Measurements from ENCODE around the gene RIMS4. TPM values are rescaled to one million over a fixed set of nuclear protein-coding genes. Genes with fewer than 3 reads are reported as not detected.

Gene RIMS4
- polyA plus RNA-seq, 2 donors: 0.04 to 0.05 TPM

DNA sequence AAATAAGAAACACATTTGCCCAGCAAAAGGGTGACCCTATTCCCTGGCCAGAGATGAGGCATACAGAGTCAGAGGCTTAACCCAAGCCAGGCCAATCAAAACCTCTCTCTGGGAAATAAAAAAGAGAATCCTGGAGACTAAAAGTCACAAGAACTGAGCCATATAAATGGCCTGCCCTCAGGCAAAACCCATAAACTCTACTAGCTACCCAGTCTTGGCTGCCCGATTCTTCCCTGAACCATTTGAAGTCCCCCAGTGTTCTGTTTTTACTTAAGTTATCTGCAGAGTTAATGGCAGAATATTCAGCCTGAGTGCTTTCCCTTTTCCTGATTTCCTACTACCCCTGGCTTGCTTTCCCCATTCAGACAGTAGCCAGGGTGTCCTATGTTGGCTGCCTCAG lies 50.8 kb downstream of the RIMS4 start:
- no peaks in the 10 kb centered on the region for H3K27me3 ChIP-seq (ENCODE audit: control insufficient read depth in 1 of 2, insufficient read depth in 2 of 2, low read length in 2 of 2)
- WGBS, 2 donors: 94 to 100% methylated on average over 1 of the region's 1 CpG
- no peaks in the 10 kb centered on the region for H3K4me1 ChIP-seq (ENCODE audit: control insufficient read depth in 2 of 2, insufficient read depth in 2 of 2, low read length in 1 of 2)
- no peaks in the 10 kb centered on the region for H3K9me3 ChIP-seq (ENCODE audit: control insufficient read depth in 2 of 2, insufficient read depth in 1 of 2, low read depth in 1 of 2, low read length in 1 of 2)
- H3K4me3 ChIP-seq (ENCODE audit: low read depth in 1 of 2, low read length in 2 of 2): no peak overlapping the region
- no peaks in the 10 kb centered on the region for H3K36me3 ChIP-seq (ENCODE audit: control insufficient read depth in 2 of 2, insufficient read depth in 2 of 2, low read length in 1 of 2)
- H3K27ac ChIP-seq (ENCODE audit: low read depth in 2 of 2, low read length in 1 of 2): no peak overlapping the region

DNA sequence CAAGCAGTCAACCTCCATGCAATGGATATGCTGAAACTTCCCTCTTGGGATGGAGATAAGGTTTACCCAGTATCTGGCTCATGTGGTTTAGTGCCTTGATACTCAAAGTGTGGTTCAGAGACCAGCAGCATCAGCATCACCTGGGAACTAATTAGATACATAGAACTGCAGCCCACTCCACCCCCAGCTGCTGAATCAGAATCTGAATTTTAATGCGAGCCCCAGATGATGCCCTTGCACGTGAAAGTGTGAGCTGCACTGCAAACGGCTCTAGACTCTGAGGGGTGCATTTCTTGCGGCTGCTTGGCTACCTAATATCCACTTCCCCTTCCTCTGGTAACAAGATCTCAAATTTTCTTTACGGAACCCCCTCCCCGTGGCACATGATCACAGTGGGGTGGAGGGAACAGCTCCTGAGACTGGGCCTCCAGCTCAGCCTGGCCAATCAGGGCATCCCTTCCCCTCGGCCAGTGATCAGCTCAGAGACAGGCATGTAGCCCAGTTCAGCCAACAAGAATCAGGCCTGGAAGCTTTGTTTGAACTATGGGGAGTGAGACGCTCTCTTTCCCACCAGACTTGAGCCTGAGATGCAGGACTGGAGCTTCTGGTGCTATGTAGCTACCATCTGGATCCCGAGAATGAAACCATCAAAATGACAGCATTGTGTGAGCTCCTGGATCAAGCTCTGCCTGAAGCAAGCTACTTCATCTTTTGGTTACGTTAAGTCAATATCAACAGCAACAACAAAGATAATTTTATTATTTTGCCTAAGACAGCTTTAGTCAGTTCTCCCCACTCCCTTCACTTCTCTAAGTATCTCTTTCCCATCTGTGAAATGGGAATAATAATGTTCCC lies 51.9 kb downstream of the RIMS4 start:
- no peaks in the 10 kb centered on the region for H3K27me3 ChIP-seq (ENCODE audit: control insufficient read depth in 1 of 2, insufficient read depth in 2 of 2, low read length in 2 of 2)
- H3K36me3 ChIP-seq (ENCODE audit: control insufficient read depth in 2 of 2, insufficient read depth in 2 of 2, low read length in 1 of 2): no peaks in the 10 kb centered on the region
- no peak overlapping the region for H3K4me3 ChIP-seq (ENCODE audit: low read depth in 1 of 2, low read length in 2 of 2)
- no peaks in the 10 kb centered on the region for H3K9me3 ChIP-seq (ENCODE audit: control insufficient read depth in 2 of 2, insufficient read depth in 1 of 2, low read depth in 1 of 2, low read length in 1 of 2)
- no peak overlapping the region for H3K27ac ChIP-seq (ENCODE audit: low read depth in 2 of 2, low read length in 1 of 2)
- 58 to 62% methylated on average over 10 of the region's 10 CpGs for WGBS, 2 donors
- no peaks in the 10 kb centered on the region for H3K4me1 ChIP-seq (ENCODE audit: control insufficient read depth in 2 of 2, insufficient read depth in 2 of 2, low read length in 1 of 2)

DNA sequence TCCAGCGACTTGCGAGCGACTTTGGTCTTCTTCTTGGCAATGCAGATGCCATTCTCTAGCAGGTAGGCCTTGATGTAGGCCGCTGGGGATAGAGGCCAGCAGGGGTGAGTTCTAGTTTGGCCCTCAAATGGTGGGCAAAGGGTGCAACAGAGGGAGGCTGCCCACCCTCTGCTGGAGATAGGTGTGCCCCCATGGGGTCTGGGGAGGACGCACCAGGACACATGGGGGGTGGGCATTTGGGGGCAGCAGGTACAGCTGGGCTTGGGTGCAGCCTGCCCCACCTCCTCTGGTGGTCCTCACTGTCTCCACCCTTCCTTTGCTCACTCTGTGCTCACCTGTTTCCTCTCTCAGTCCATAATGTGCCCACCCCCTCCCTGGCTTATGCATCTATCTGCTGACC lies 53.4 kb downstream of the RIMS4 start:
- Histone ChIP-seq H3K36me3 (ENCODE audit: control insufficient read depth in 2 of 2, insufficient read depth in 2 of 2, low read length in 1 of 2) (no peaks in the 10 kb centered on the region), H3K27ac (ENCODE audit: low read depth in 2 of 2, low read length in 1 of 2) (no peak overlapping the region), H3K9me3 (ENCODE audit: control insufficient read depth in 2 of 2, insufficient read depth in 1 of 2, low read depth in 1 of 2, low read length in 1 of 2) (no peaks in the 10 kb centered on the region), H3K4me3 (ENCODE audit: low read depth in 1 of 2, low read length in 2 of 2) (no peak overlapping the region), H3K4me1 (ENCODE audit: control insufficient read depth in 2 of 2, insufficient read depth in 2 of 2, low read length in 1 of 2) (no peaks in the 10 kb centered on the region), H3K27me3 (ENCODE audit: control insufficient read depth in 1 of 2, insufficient read depth in 2 of 2, low read length in 2 of 2) (no peaks in the 10 kb centered on the region)
- WGBS, 2 donors: 79 to 91% methylated on average over 5 of the region's 5 CpGs

DNA sequence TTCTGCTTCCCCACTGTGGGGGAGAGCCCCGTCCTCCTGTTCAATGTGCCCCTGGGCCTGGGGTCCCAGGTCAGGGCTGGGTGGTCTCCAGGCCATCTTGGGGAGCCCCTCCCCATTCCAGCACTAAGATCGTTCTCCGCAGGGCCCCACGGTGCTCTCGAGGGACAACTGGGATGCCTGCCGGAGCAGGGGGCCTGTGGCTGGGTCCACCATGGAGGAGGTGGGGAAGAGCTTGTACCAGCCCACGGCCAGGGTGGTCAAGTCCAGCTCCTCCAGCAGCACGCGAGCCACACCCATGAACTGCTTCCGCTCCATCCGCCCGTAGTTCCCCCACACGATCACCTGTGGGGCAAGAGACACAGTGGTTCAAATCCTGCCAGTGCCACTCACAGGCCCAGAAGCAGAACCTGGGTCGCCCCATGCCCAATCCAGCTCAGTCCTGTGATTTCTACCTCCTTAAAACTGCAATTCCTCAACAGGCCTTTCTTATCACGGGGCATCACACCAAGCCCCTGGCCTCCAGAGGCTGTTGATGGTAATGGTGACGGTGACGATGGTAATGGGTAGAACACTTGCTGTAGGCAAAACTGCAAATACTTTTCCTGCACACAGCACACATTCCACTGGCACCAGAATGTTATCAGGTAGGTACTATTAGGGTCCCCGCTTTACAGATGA lies 54.2 kb downstream of the RIMS4 start:
- H3K9me3 ChIP-seq (ENCODE audit: control insufficient read depth in 2 of 2, insufficient read depth in 1 of 2, low read depth in 1 of 2, low read length in 1 of 2): no peaks in the 10 kb centered on the region
- H3K4me3 ChIP-seq (ENCODE audit: low read depth in 1 of 2, low read length in 2 of 2): no peak overlapping the region
- H3K4me1 ChIP-seq (ENCODE audit: control insufficient read depth in 2 of 2, insufficient read depth in 2 of 2, low read length in 1 of 2): no peaks in the 10 kb centered on the region
- 89 to 92% methylated on average over 17 to 18 of the region's 18 CpGs for WGBS, 2 donors
- no peaks in the 10 kb centered on the region for H3K36me3 ChIP-seq (ENCODE audit: control insufficient read depth in 2 of 2, insufficient read depth in 2 of 2, low read length in 1 of 2)
- no peaks in the 10 kb centered on the region for H3K27me3 ChIP-seq (ENCODE audit: control insufficient read depth in 1 of 2, insufficient read depth in 2 of 2, low read length in 2 of 2)
- H3K27ac ChIP-seq (ENCODE audit: low read depth in 2 of 2, low read length in 1 of 2): no peak overlapping the region

DNA sequence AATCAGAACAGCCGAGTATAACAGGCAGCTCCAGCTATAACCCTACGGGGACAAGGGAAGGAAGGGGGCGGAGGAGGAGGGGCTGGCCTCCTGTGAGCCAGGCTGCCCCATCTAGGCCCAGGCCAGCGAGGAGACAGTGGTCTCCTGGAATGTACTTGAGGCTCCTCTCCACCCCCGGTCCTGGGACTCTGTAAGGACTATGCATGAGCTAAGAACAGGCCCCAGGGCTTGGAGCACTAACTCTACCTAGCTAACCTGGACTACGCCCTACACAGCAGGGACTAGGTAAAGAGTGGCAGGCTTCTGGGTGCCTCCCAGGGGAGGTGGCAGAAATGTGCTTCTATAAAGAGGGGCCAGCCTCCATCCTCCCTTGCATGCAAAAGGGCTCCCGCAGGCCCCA lies 55.8 kb downstream of the RIMS4 start:
- no peaks in the 10 kb centered on the region for H3K27me3 ChIP-seq (ENCODE audit: control insufficient read depth in 1 of 2, insufficient read depth in 2 of 2, low read length in 2 of 2)
- no peak overlapping the region for H3K4me3 ChIP-seq (ENCODE audit: low read depth in 1 of 2, low read length in 2 of 2)
- no peaks in the 10 kb centered on the region for H3K36me3 ChIP-seq (ENCODE audit: control insufficient read depth in 2 of 2, insufficient read depth in 2 of 2, low read length in 1 of 2)
- no peak overlapping the region for H3K27ac ChIP-seq (ENCODE audit: low read depth in 2 of 2, low read length in 1 of 2)
- WGBS, 2 donors: 57 to 62% methylated on average over 7 of the region's 7 CpGs
- H3K9me3 ChIP-seq (ENCODE audit: control insufficient read depth in 2 of 2, insufficient read depth in 1 of 2, low read depth in 1 of 2, low read length in 1 of 2): no peaks in the 10 kb centered on the region
- no peaks in the 10 kb centered on the region for H3K4me1 ChIP-seq (ENCODE audit: control insufficient read depth in 2 of 2, insufficient read depth in 2 of 2, low read length in 1 of 2)

DNA sequence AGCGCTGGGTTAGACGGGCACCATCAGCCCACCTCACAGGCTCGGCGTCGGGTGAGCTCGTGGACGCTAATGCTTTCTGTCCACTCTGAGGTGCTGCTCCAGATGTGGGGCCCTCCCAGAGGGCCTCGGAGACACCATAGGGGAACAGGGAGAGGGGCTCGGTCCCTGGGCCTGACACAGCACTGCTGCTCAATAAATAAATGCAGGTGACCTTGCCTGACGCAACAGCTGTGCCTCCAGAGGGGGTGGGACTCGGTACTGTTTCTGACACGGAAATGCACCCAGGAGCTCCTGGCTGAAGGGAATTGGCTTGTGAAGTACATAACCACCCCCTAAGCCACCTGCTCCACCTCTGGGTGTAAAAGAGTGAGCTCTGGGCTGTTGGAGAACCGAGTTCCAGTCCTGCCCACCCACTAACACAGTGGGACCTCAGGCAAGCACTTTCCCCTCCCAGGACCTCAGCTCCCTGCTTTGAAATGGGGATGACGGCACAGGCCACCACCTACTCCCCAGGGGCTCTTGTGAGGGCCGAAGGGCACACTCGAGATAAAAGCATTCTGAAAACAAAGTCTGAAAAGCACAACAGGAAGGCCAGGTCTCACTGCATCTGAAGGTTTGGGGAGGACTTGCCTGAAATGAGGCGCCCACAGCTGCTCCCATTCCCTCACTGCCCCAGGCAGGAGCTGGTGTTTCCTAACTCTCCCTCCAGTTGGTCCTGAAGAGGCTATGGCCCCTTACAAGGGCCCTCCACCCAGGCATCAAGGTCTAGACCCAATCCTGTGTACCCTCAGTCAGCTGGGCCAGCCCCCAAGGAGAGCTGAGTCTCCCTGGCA lies 58.0 kb downstream of the RIMS4 start:
- Histone ChIP-seq H3K4me3 (ENCODE audit: low read depth in 1 of 2, low read length in 2 of 2) (no peak overlapping the region), H3K27me3 (ENCODE audit: control insufficient read depth in 1 of 2, insufficient read depth in 2 of 2, low read length in 2 of 2) (no peaks in the 10 kb centered on the region), H3K36me3 (ENCODE audit: control insufficient read depth in 2 of 2, insufficient read depth in 2 of 2, low read length in 1 of 2) (no peaks in the 10 kb centered on the region), H3K27ac (ENCODE audit: low read depth in 2 of 2, low read length in 1 of 2) (no peak overlapping the region), H3K9me3 (ENCODE audit: control insufficient read depth in 2 of 2, insufficient read depth in 1 of 2, low read depth in 1 of 2, low read length in 1 of 2) (no peaks in the 10 kb centered on the region), H3K4me1 (ENCODE audit: control insufficient read depth in 2 of 2, insufficient read depth in 2 of 2, low read length in 1 of 2) (no peaks in the 10 kb centered on the region)
- 64 to 68% methylated on average over 17 of the region's 17 CpGs for WGBS, 2 donors

DNA sequence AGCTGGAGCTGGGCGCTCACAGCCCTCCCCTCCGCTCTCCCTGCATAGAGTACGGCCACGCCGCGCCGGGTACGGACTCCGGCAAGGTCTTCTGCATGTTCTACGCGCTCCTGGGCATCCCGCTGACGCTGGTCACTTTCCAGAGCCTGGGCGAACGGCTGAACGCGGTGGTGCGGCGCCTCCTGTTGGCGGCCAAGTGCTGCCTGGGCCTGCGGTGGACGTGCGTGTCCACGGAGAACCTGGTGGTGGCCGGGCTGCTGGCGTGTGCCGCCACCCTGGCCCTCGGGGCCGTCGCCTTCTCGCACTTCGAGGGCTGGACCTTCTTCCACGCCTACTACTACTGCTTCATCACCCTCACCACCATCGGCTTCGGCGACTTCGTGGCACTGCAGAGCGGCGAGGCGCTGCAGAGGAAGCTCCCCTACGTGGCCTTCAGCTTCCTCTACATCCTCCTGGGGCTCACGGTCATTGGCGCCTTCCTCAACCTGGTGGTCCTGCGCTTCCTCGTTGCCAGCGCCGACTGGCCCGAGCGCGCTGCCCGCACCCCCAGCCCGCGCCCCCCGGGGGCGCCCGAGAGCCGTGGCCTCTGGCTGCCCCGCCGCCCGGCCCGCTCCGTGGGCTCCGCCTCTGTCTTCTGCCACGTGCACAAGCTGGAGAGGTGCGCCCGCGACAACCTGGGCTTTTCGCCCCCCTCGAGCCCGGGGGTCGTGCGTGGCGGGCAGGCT lies 60.1 kb downstream of the RIMS4 start:
- Histone ChIP-seq H3K27ac (ENCODE audit: low read depth in 2 of 2, low read length in 1 of 2) (no peak overlapping the region), H3K4me3 (ENCODE audit: low read depth in 1 of 2, low read length in 2 of 2) (no peak overlapping the region), H3K4me1 (ENCODE audit: control insufficient read depth in 2 of 2, insufficient read depth in 2 of 2, low read length in 1 of 2) (peaks cover 4% of the 10 kb centered on the region in 2 donors), H3K36me3 (ENCODE audit: control insufficient read depth in 2 of 2, insufficient read depth in 2 of 2, low read length in 1 of 2) (no peaks in the 10 kb centered on the region), H3K27me3 (ENCODE audit: control insufficient read depth in 1 of 2, insufficient read depth in 2 of 2, low read length in 2 of 2) (no peaks in the 10 kb centered on the region), H3K9me3 (ENCODE audit: control insufficient read depth in 2 of 2, insufficient read depth in 1 of 2, low read depth in 1 of 2, low read length in 1 of 2) (no peaks in the 10 kb centered on the region)
- WGBS, 2 donors: 41 to 70% methylated on average over 56 to 73 of the region's 73 CpGs

DNA sequence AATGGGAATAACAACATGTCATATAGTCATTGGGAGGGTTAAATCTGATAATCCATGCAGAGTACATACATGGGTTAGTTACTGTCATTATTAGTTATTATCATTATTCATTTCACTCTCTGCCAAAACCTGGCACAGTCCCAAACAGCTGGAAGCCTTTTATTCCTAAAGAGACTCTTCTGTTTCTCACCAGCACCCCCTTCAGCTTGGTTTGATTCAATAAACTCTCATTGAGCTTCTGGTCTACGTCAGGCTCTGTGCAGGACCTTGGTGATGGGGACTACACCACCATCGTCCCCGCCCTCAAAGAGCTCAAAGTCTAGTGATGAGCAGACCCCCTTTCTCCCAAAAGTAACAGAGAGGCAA lies 62.4 kb downstream of the RIMS4 start:
- H3K4me3 ChIP-seq (ENCODE audit: low read depth in 1 of 2, low read length in 2 of 2): no peak overlapping the region
- H3K27me3 ChIP-seq (ENCODE audit: control insufficient read depth in 1 of 2, insufficient read depth in 2 of 2, low read length in 2 of 2): no peaks in the 10 kb centered on the region
- peaks cover 4% of the 10 kb centered on the region in 2 donors for H3K4me1 ChIP-seq (ENCODE audit: control insufficient read depth in 2 of 2, insufficient read depth in 2 of 2, low read length in 1 of 2)
- H3K27ac ChIP-seq (ENCODE audit: low read depth in 2 of 2, low read length in 1 of 2): no peak overlapping the region
- H3K9me3 ChIP-seq (ENCODE audit: control insufficient read depth in 2 of 2, insufficient read depth in 1 of 2, low read depth in 1 of 2, low read length in 1 of 2): no peaks in the 10 kb centered on the region
- 79 to 80% methylated on average over 3 of the region's 3 CpGs for WGBS, 2 donors
- H3K36me3 ChIP-seq (ENCODE audit: control insufficient read depth in 2 of 2, insufficient read depth in 2 of 2, low read length in 1 of 2): no peaks in the 10 kb centered on the region

Measured in esophagus (tissue), 2 donors.